Renal pelvis (tissue), 4 donors: ENCODE measurements around the gene MFN1. TPM values are rescaled to one million over a fixed set of nuclear protein-coding genes. Genes with fewer than 3 reads are reported as not detected.

Source experiments
- DNase-seq: peaks from one replicate; pipeline ENCODE4 v3.0.0-alpha.2; 2013
- polyA plus RNA-seq, 3 donors: library from polyadenylated mRNA; unstranded; fragments of 120-200 nt; gene quantifications; one replicate each; pipeline ENCODE4 v1.2.1, GENCODE V29; 2013; ENCODE audit not compliant: insufficient read length in 3 of 3

The MFN1 gene
- polyA plus RNA-seq, 3 donors = 48.6 to 76.9 (median 74.4) TPM

- no peak for DNase-seq
These were observed 71.1 kb downstream of the MFN1 start for GRCh38 chr3:179418610-179419009.

GRCh38 chr3:179421500-179421899 lies 74.0 kb downstream of the MFN1 start:
- DNase-seq = no peak

- no peak for DNase-seq
These were observed 77.6 kb downstream of the MFN1 start for GRCh38 chr3:179425075-179425474.

GRCh38 chr3:179428876-179429548 lies 81.5 kb downstream of the MFN1 start:
- no peak for DNase-seq

- no peak for DNase-seq
These were observed 82.9 kb downstream of the MFN1 start for GRCh38 chr3:179430277-179430870.

GRCh38 chr3:179432021-179432420 lies 84.5 kb downstream of the MFN1 start:
- no peak for DNase-seq

- DNase-seq = no peak
These were observed 84.9 kb downstream of the MFN1 start for GRCh38 chr3:179432451-179432850.

- DNase-seq = no peak
These were observed 89.0 kb downstream of the MFN1 start for GRCh38 chr3:179436517-179436916.

GRCh38 chr3:179438841-179439240 lies 91.3 kb downstream of the MFN1 start:
- DNase-seq = no peak

Other genes with a start within 250 kb of the MFN1 start
- gene PIK3CA, start 199.4 kb upstream of the MFN1 start, polyA plus RNA-seq = 10 to 100 TPM; 22.9 to 24.7 (median 23.4) TPM
- 1 to 10 TPM; 5.7 to 7.9 (median 7.4) TPM for gene KCNMB3, start 96.6 kb upstream of the MFN1 start, polyA plus RNA-seq
- 10 to 100 TPM; 46.0 to 55.8 (median 55.0) TPM for gene ZNF639, start 24.7 kb upstream of the MFN1 start, polyA plus RNA-seq
- 10 to 100 TPM; 22.1 to 23.9 (median 23.1) TPM for gene GNB4, start 103.8 kb downstream of the MFN1 start, polyA plus RNA-seq
- gene ACTL6A, start 215.2 kb downstream of the MFN1 start, polyA plus RNA-seq = 100 to 1,000 TPM in 2 of 3 donors, 10 to 100 TPM in 1; 93.8 to 114 (median 102) TPM